Measurements from ENCODE around the gene SUGP2. TPM values are rescaled to one million over a fixed set of nuclear protein-coding genes. Genes with fewer than 3 reads are reported as not detected.

Gene SUGP2
- total RNA-seq, 1 experiment from 2014 or later: 112 TPM

- intact Hi-C loops (cut with micrococcal nuclease; ENCODE audit: unreplicated experiment) (no loop called here), in situ Hi-C loops (cut with HindIII; ENCODE audit: low pct_unique_long_range_greater_than_20kb, low sequenced_read_pairs) (no loop called here)
- ATAC-seq: no peak
- no peak for DNase-seq (ENCODE audit: low read depth, low spot score)
- CTCF ChIA-PET: interaction anchor here (0.7 kb wide), 1 partner anchor 30 kb away, joined by 6 read pairs; no protein-coding TSS in a partner anchor
- Histone ChIP-seq H3K27me3 (ENCODE audit: control insufficient read depth, insufficient read depth, low read length) (no peaks in the 10 kb centered on the region), H3K27ac (ENCODE audit: low read length) (no peak overlapping the region), H3K4me3 (ENCODE audit: low read depth in 2 of 2, low read length in 2 of 2) (no peak overlapping the region), H3K36me3 (ENCODE audit: control insufficient read depth, insufficient read depth, low read length) (peaks cover 2% of the 10 kb centered on the region; the same call in 1 of the 2 replicates), H3K9me3 (ENCODE audit: control insufficient read depth, insufficient read depth, low read depth, low read length) (no peaks in the 10 kb centered on the region), H3K4me1 (ENCODE audit: control insufficient read depth, insufficient read depth, low read length) (peaks cover 5% of the 10 kb centered on the region)
- no peak for TF ChIP-seq SIN3A (IDR thresholded peaks at IDR 0.05; ENCODE audit: borderline replicate concordance, insufficient read depth, low read depth, low read length)
- POLR2A ChIA-PET: interaction anchor here (0.5 kb wide), 1 partner anchor 41 kb away, joined by 3 read pairs; no protein-coding TSS in a partner anchor
- BruUV-seq (replicated peaks): no TSS peak
Measured at GRCh38 chr19:18942692-18943091, 90.6 kb downstream of the SUGP2 start.

- intact Hi-C loops (cut with micrococcal nuclease; ENCODE audit: unreplicated experiment): no loop called here
- CTCF ChIA-PET: interaction anchor here (0.7 kb wide), 1 partner anchor 15 kb away, joined by 3 read pairs; no protein-coding TSS in a partner anchor
Measured at GRCh38 chr19:18941628-18942354, 91.5 kb downstream of the SUGP2 start.

More at GRCh38 chr19:18941628-18942354, 91.5 kb downstream of the SUGP2 start:
- Histone ChIP-seq H3K4me3 (ENCODE audit: low read depth in 2 of 2, low read length in 2 of 2) (peak overlapping the region; percentile 20 to 34), H3K4me1 (ENCODE audit: control insufficient read depth, insufficient read depth, low read length) (peaks cover 5% of the 10 kb centered on the region), H3K36me3 (ENCODE audit: control insufficient read depth, insufficient read depth, low read length) (peaks cover 2% of the 10 kb centered on the region; the same call in 1 of the 2 replicates), H3K27me3 (ENCODE audit: control insufficient read depth, insufficient read depth, low read length) (no peaks in the 10 kb centered on the region), H3K27ac (ENCODE audit: low read length) (peak overlapping the region; percentile 77), H3K9me3 (ENCODE audit: control insufficient read depth, insufficient read depth, low read depth, low read length) (no peaks in the 10 kb centered on the region)
- BruUV-seq (replicated peaks): no TSS peak
- TF ChIP-seq CTCF (IDR thresholded peaks at IDR 0.05): no peak
- TF ChIP-seq POLR2AphosphoS5 (IDR thresholded peaks at IDR 0.05; ENCODE audit: low read depth, low read length): no peak
- no peak for TF ChIP-seq SIN3A (IDR thresholded peaks at IDR 0.05; ENCODE audit: borderline replicate concordance, insufficient read depth, low read depth, low read length)
- no peak for TF ChIP-seq REST (IDR thresholded peaks at IDR 0.05; ENCODE audit: insufficient read depth in 1 of 2, low read depth in 2 of 2, low read length in 1 of 2)
- TF ChIP-seq TCF7L2 (IDR thresholded peaks at IDR 0.05; ENCODE audit: low read depth, low read length): no peak
- DNase-seq (ENCODE audit: low read depth, low spot score): no peak
- in situ Hi-C loops (cut with HindIII; ENCODE audit: low pct_unique_long_range_greater_than_20kb, low sequenced_read_pairs): no loop called here
- no peak for ATAC-seq
- POLR2A ChIA-PET: interaction anchor here (0.5 kb wide), 1 partner anchor 42 kb away, joined by 3 read pairs; no protein-coding TSS in a partner anchor

Other genes with a start within 250 kb of the SUGP2 start
- 0.69 TPM for gene COMP, start 242.2 kb downstream of the SUGP2 start, total RNA-seq (2021; ENCODE audit: unreplicated experiment)
- 62.2 TPM for gene UPF1, start 201.6 kb downstream of the SUGP2 start, total RNA-seq (2021; ENCODE audit: unreplicated experiment)
- gene CERS1, start 137.4 kb downstream of the SUGP2 start, total RNA-seq (2021; ENCODE audit: unreplicated experiment): 4.5 TPM
- gene COPE, start 114.1 kb downstream of the SUGP2 start, total RNA-seq (2021; ENCODE audit: unreplicated experiment): 177 TPM
- 41.5 TPM for gene DDX49, start 113.8 kb downstream of the SUGP2 start, total RNA-seq (2021; ENCODE audit: unreplicated experiment)
- 58.9 TPM for gene HOMER3, start 92.3 kb downstream of the SUGP2 start, total RNA-seq (2021; ENCODE audit: unreplicated experiment)
- 51.4 TPM for gene ARMC6, start 86 bp upstream of the SUGP2 start, total RNA-seq (2021; ENCODE audit: unreplicated experiment)
- 2.6 TPM for gene SLC25A42, start 30.5 kb upstream of the SUGP2 start, total RNA-seq (2021; ENCODE audit: unreplicated experiment)
- 26.7 TPM for gene TMEM161A, start 105.0 kb upstream of the SUGP2 start, total RNA-seq (2021; ENCODE audit: unreplicated experiment)
- 1.1 TPM for gene MEF2B, start 136.7 kb upstream of the SUGP2 start, total RNA-seq (2021; ENCODE audit: unreplicated experiment)
- gene BORCS8, start 158.6 kb upstream of the SUGP2 start, total RNA-seq (2021; ENCODE audit: unreplicated experiment): 37.8 TPM
- gene RFXANK, start 158.7 kb upstream of the SUGP2 start, total RNA-seq (2021; ENCODE audit: unreplicated experiment): 92.3 TPM
- gene NR2C2AP, start 169.9 kb upstream of the SUGP2 start, total RNA-seq (2021; ENCODE audit: unreplicated experiment): 42.1 TPM
- gene NCAN, start 178.4 kb upstream of the SUGP2 start, total RNA-seq (2021; ENCODE audit: unreplicated experiment): 0.15 TPM
- 2.7 TPM for gene TM6SF2, start 239.8 kb upstream of the SUGP2 start, total RNA-seq (2021; ENCODE audit: unreplicated experiment)